HG02840 (cell line): ENCODE measurements around the gene TRAF3.
"Not testable (repeated sequence)": the region's sequence is repeated elsewhere in the genome, so short reads cannot be mapped to it uniquely, and the experiment has no call there.

ENCODE experiments used
- ATAC-seq: cut with Tn5 transposase; IDR thresholded peaks from one replicate; pipeline ENCODE4 v1.9.1; 2021; ENCODE audit warnings: mild to moderate bottlenecking, moderate library complexity, moderate number of reproducible peaks; ENCODE audit not compliant: unreplicated experiment, low FRiP score

Gene TRAF3

GRCh38 chr14:102917469-102918211 lies 140.4 kb downstream of the TRAF3 start:
- ATAC-seq, result no peak

- no peak for ATAC-seq
These were observed 141.2 kb downstream of the TRAF3 start for GRCh38 chr14:102918438-102918837.

- no peak for ATAC-seq
These were observed 143.2 kb downstream of the TRAF3 start for GRCh38 chr14:102920273-102920997.

- no peak for ATAC-seq
These were observed 143.7 kb downstream of the TRAF3 start for GRCh38 chr14:102920998-102921304.

- ATAC-seq, result no peak
These were observed 145.4 kb downstream of the TRAF3 start, which contains the start of gene AMN for GRCh38 chr14:102922490-102923200. TSS of gene AMN (plus strand) at chr14:102922663. CDS start at chr14:102922689, 26 bp downstream.

- no peak for ATAC-seq
These were observed 146.1 kb downstream of the TRAF3 start for GRCh38 chr14:102923201-102923924.

- no peak for ATAC-seq
These were observed 146.8 kb downstream of the TRAF3 start for GRCh38 chr14:102923925-102924486.

GRCh38 chr14:102924632-102925588 lies 147.7 kb downstream of the TRAF3 start:
- ATAC-seq, result no peak

- ATAC-seq, result no peak
These were observed 148.4 kb downstream of the TRAF3 start for GRCh38 chr14:102925646-102926045.

- no peak for ATAC-seq
These were observed 148.9 kb downstream of the TRAF3 start for GRCh38 chr14:102926104-102926503.

- ATAC-seq, result not testable (repeated sequence)
These were observed 149.6 kb downstream of the TRAF3 start for GRCh38 chr14:102926840-102927239.

GRCh38 chr14:102927346-102927877 lies 150.2 kb downstream of the TRAF3 start:
- no peak for ATAC-seq

GRCh38 chr14:102927878-102928411 lies 150.7 kb downstream of the TRAF3 start:
- ATAC-seq, result no peak

GRCh38 chr14:102928412-102929240 lies 151.4 kb downstream of the TRAF3 start:
- no peak for ATAC-seq

GRCh38 chr14:102929241-102930137 lies 152.2 kb downstream of the TRAF3 start:
- ATAC-seq, result no peak

GRCh38 chr14:102930138-102930752 lies 153.0 kb downstream of the TRAF3 start:
- ATAC-seq, result no peak
